ENCODE data around the gene DCDC2C. TPM values are rescaled to one million over a fixed set of nuclear protein-coding genes. Genes with fewer than 3 reads are reported as not detected.

Gene DCDC2C
- total RNA-seq, 4 donors from 2014 or later = not detected

GRCh38 chr2:3679616-3680393, 23.6 kb upstream of the DCDC2C start:
- Histone ChIP-seq H3K4me1 (no peaks in the 10 kb centered on the region), H3K4me3 (no peak overlapping the region)

GRCh38 chr2:3680548-3681345, 22.6 kb upstream of the DCDC2C start:
- H3K36me3 ChIP-seq = no peaks in the 10 kb centered on the region
- no peaks in the 10 kb centered on the region for H3K4me1 ChIP-seq
- no peak overlapping the region for H3K4me3 ChIP-seq
- no peaks in the 10 kb centered on the region for H3K9me3 ChIP-seq
- H3K27ac ChIP-seq = no peak overlapping the region
- no peak for TF ChIP-seq POLR2A (IDR thresholded peaks at IDR 0.05)
- TF ChIP-seq CTCF (IDR thresholded peaks at IDR 0.05) = no peak
- H3K27me3 ChIP-seq = no peaks in the 10 kb centered on the region
- no peak for DNase-seq

More at GRCh38 chr2:3679616-3680393, 23.6 kb upstream of the DCDC2C start:
- DNase-seq = no peak
- Histone ChIP-seq H3K27me3 (no peaks in the 10 kb centered on the region), H3K36me3 (no peaks in the 10 kb centered on the region), H3K27ac (no peak overlapping the region), H3K9me3 (no peaks in the 10 kb centered on the region)
- TF ChIP-seq CTCF (IDR thresholded peaks at IDR 0.05) (no peak), POLR2A (IDR thresholded peaks at IDR 0.05) (no peak)

GRCh38 chr2:3681625-3682024, 21.8 kb upstream of the DCDC2C start:
- TF ChIP-seq CTCF (IDR thresholded peaks at IDR 0.05) (no peak), POLR2A (IDR thresholded peaks at IDR 0.05) (no peak)
- Histone ChIP-seq H3K27me3 (no peaks in the 10 kb centered on the region), H3K27ac (no peak overlapping the region), H3K4me1 (no peaks in the 10 kb centered on the region), H3K36me3 (no peaks in the 10 kb centered on the region), H3K4me3 (no peak overlapping the region), H3K9me3 (no peaks in the 10 kb centered on the region)
- DNase-seq = no peak

GRCh38 chr2:3682811-3683210, 20.6 kb upstream of the DCDC2C start:
- no peaks in the 10 kb centered on the region for H3K4me1 ChIP-seq
- no peaks in the 10 kb centered on the region for H3K9me3 ChIP-seq
- H3K4me3 ChIP-seq = no peak overlapping the region
- no peak for DNase-seq
- no peaks in the 10 kb centered on the region for H3K27me3 ChIP-seq
- no peak overlapping the region for H3K27ac ChIP-seq
- no peaks in the 10 kb centered on the region for H3K36me3 ChIP-seq
- TF ChIP-seq CTCF (IDR thresholded peaks at IDR 0.05) = no peak
- TF ChIP-seq POLR2A (IDR thresholded peaks at IDR 0.05) = no peak

GRCh38 chr2:3683748-3684454, 19.5 kb upstream of the DCDC2C start:
- H3K27ac ChIP-seq = no peak overlapping the region
- no peaks in the 10 kb centered on the region for H3K4me1 ChIP-seq
- H3K36me3 ChIP-seq = no peaks in the 10 kb centered on the region
- no peaks in the 10 kb centered on the region for H3K27me3 ChIP-seq
- H3K4me3 ChIP-seq = no peak overlapping the region
- DNase-seq = no peak
- TF ChIP-seq CTCF (IDR thresholded peaks at IDR 0.05) (no peak), POLR2A (IDR thresholded peaks at IDR 0.05) (no peak)
- H3K9me3 ChIP-seq = no peaks in the 10 kb centered on the region
